ENCODE data around the gene ZBTB12.

The ZBTB12 gene

DNA sequence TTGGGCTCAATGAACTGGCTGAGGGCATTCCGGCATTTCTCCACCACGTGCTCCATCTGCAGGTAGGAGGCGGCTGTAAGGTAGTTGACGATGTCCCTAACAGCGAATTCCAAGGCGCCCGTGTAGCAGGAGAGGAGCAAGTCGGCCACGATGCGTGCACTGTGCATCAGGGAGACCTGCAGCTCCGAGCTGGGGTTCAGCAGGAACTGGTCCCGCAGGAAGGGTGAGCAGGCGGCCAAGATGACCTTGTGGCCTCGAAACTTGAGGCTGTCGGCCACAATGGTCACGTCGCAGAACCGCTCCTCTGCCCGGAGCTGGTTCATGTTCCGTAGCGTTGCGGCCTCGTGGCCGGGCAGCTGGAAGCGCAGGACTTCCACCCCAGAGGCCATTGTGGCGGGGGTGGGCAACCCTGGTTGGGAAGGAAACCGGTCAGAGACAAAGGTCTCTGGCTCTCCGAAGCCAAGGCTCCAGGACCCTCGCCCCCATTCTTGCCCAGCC lies 920 bp downstream of the ZBTB12 start:
- TF ChIP-seq, protein P1, sequence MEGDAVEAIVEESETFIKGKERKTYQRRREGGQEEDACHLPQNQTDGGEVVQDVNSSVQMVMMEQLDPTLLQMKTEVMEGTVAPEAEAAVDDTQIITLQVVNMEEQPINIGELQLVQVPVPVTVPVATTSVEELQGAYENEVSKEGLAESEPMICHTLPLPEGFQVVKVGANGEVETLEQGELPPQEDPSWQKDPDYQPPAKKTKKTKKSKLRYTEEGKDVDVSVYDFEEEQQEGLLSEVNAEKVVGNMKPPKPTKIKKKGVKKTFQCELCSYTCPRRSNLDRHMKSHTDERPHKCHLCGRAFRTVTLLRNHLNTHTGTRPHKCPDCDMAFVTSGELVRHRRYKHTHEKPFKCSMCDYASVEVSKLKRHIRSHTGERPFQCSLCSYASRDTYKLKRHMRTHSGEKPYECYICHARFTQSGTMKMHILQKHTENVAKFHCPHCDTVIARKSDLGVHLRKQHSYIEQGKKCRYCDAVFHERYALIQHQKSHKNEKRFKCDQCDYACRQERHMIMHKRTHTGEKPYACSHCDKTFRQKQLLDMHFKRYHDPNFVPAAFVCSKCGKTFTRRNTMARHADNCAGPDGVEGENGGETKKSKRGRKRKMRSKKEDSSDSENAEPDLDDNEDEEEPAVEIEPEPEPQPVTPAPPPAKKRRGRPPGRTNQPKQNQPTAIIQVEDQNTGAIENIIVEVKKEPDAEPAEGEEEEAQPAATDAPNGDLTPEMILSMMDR (IDR thresholded peaks at IDR 0.05; ENCODE audit: low read depth, low read length) = no peak
- H3K4me3 ChIP-seq (ENCODE audit: low read depth, low read length) = peak overlapping the region; percentile 64

DNA sequence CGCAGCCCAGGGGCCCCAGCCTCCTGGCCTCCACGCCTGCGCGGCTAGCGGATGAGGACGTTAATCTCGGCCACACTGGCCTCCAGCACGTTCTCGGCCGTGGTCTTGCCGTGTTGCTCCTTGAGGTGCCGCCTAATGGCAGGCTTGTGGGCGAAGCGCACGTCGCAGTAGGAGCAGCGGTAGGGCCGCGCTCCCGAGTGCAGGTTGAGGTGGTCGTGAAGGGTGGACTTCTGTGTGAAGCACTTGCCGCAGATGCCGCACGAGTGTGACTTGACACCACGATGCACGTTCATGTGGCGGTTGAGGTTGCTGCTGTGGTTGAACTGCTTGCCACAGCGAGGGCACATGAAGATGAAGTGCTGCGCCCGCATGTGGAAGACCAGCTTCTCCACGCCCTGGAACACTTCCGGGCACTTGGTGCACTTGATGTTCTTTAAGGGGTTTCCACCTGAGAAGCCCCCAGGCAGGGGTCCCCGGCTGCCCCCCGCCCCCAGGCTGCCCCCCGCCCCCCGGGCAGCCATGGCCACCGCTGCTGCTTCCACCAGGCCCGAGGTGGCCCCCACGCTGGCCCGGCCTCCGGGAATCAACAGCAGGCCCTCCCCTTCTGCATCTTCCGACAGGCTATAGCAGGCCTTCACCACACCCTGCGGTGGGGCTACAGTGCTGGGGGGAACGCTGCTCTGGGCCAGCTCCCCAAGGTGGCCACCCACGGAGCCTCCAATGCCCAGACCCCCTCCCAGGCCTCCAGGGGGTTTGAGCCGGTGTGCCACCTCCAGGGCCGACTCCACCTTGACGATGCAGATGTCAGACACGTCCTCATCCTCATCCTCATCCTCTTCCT lies 1.8 kb downstream of the ZBTB12 start:
- TF ChIP-seq, protein P1 (IDR thresholded peaks at IDR 0.05; ENCODE audit: low read depth, low read length) = no peak
- no peak overlapping the region for H3K4me3 ChIP-seq (ENCODE audit: low read depth, low read length)

DNA sequence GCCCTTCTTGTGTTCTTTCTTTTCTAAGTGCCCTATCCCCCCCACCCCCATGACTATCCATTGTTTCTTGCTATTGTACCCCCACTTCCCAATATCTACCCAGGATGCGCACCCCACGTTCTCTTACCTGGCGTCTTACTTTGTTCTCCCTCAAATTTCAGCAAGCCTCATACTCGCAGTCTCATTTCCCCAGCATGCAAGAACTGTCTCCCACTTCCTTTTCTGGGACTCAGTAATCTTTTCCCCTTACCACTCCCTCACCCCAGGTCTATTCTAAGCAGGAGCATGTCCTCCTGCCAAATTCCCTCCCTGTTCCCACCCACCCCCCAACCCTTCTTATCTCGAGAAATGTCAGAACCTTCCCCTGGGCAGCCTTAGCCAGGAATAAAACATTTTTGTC lies 2.7 kb downstream of the ZBTB12 start:
- H3K4me3 ChIP-seq (ENCODE audit: low read depth, low read length) = no peak overlapping the region
- TF ChIP-seq, protein P1 (IDR thresholded peaks at IDR 0.05; ENCODE audit: low read depth, low read length) = no peak

DNA sequence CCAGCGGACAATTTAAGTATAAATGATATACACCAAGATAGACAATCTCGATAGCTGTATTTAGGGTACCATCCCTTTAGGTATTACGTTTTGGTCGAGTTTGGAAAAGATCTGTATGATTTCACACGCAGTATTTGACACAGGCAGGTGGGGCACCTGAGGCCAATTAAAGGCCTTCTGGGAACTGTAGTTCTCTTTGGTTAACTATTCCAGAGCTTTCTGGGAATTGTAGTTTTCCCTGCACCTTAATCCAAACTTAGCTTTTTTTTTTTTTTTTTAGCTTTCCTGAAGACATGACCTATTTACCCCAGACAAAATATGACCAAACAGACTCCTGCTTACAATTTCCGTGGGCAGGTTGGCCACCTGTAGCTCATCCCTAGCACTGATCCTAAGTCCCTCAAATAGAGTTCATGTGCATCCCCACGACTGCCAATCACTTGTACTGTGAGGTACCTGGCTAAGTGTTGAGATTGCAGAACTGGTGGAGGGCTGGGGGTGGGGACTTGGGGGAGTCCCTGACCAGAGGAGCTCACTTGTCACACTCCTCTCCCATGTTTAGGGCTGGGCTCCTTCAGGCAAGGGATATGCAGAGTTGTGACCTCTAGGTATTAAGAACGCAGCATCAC lies 3.4 kb downstream of the ZBTB12 start:
- peak overlapping the region; percentile 75 for H3K4me3 ChIP-seq (ENCODE audit: low read depth, low read length)
- TF ChIP-seq, protein P1 (IDR thresholded peaks at IDR 0.05; ENCODE audit: low read depth, low read length) = no peak

DNA sequence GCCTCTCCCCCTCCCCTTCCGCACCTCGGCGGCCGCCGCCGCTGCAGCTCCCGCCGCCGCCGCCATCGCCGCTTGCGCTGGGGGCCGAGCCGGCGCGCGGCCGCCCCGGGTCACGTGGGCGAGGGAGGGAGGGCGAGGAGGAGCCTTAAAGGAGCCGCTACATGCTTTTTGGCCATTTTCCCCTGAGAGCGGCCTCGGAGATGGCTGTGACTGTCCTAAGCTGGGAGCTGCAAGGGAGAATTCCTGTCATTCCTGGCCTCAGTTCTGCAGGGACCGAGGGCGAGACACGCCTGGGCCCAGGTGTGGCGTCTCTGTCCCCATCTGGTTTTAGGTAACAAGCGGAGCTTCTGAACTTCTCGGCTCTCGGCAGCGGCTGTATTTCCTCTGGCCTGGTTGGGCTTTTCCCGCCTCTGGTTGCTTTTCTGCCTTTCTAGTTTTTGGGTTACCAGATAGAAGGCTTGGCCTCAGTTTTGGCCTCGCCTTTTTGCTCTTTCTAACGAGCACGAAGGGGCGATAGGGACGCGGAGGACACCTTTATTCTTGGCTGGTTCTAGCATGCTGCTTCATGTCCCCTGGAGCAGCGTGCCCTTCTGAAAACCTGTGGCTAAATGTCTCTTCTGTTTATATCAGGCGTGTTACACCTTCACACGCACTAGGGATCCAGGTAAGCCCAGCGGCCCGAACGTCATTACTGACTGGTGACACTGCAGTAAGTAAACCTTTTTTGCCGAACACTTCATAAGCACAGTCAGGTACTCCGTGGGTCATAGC lies 4.1 kb downstream of the ZBTB12 start, which contains the start of gene EHMT2:
Gene EHMT2, minus strand, starts transcription at position 87 of the 771 bp plus-strand sequence. Its CDS starts 21 bp downstream, at position 66.
- H3K4me3 ChIP-seq (ENCODE audit: low read depth, low read length) = peak within 1 kb of the TSS; percentile 75
- TF ChIP-seq, protein P1 (IDR thresholded peaks at IDR 0.05; ENCODE audit: low read depth, low read length) = no peak

DNA sequence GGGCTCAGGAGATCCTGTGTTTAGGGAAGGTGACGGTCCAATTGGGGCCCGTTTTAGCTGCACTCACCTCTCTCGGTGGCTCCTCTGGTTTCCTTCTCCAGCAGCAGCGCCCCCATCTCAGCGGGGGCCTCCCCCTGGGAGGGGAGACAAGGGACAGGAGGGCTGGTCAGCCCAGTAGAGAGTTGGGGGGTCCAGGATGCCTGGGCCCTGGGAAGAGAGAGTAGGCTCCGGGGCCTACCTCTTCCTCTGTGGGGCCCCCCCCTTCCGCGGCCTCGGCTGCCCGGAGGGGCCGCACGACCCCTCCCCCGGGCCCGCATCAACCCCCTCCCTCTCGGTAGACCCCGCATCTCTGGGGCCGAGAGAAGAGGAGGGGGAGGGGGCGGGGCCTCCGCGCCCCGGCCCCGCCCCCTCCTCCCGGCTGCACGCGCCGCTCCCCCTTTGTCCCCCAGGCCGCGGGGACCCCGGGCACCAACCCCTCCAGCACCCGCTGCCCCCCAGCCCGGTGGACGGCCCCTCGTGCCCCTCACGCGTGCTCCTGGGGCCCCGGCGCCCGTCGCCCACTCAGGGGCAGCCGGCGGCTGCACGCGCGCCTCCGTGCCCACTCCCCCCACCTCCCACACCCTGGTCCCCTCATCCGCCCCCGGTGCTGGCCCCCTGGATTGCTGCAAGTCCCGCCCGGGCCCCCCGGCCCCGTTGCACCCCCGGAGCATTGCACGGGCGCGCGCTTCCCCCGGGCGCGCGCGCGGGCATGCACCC lies 4.9 kb downstream of the ZBTB12 start:
- TF ChIP-seq, protein P1 (IDR thresholded peaks at IDR 0.05; ENCODE audit: low read depth, low read length) = no peak
- peak overlapping the region; percentile 75 for H3K4me3 ChIP-seq (ENCODE audit: low read depth, low read length)
